RCC 7860 (cell line): ENCODE data around the gene ACAN.

Experiments used
- DNase-seq: peaks from one replicate; pipeline ENCODE4 v3.0.0-alpha.2; 2015; ENCODE audit warnings: low spot score
- FAIRE-seq: peaks from 2 replicates; lab custom pipeline; 2012; peaks lifted over from hg19 to GRCh38; lab: Jason Lieb, UNC

Gene ACAN

GRCh38 chr15:88841236-88841635 is 38.0 kb downstream of the ACAN start:
- DNase-seq: no peak
- no peak for FAIRE-seq

- DNase-seq: no peak
- FAIRE-seq: no peak
Measured at GRCh38 chr15:88842156-88842555, 38.9 kb downstream of the ACAN start.

- FAIRE-seq: no peak
Measured at GRCh38 chr15:88843334-88843733, 40.1 kb downstream of the ACAN start.

GRCh38 chr15:88844749-88845386 is 41.6 kb downstream of the ACAN start:
- no peak for FAIRE-seq
- no peak for DNase-seq

More at GRCh38 chr15:88843334-88843733, 40.1 kb downstream of the ACAN start:
- DNase-seq: no peak

- DNase-seq: no peak
- no peak for FAIRE-seq
Measured at GRCh38 chr15:88845616-88846015, 42.4 kb downstream of the ACAN start.

- FAIRE-seq (no peak), DNase-seq (no peak)
Measured at GRCh38 chr15:88847144-88847543, 43.9 kb downstream of the ACAN start.

GRCh38 chr15:88848203-88848602 is 45.0 kb downstream of the ACAN start:
- no peak for FAIRE-seq
- DNase-seq: no peak

GRCh38 chr15:88849376-88850072 is 46.3 kb downstream of the ACAN start:
- FAIRE-seq: no peak
- DNase-seq: no peak

- no peak for FAIRE-seq
Measured at GRCh38 chr15:88852476-88852875, 49.2 kb downstream of the ACAN start.

GRCh38 chr15:88858934-88859333 is 55.7 kb downstream of the ACAN start:
- FAIRE-seq (no peak), DNase-seq (no peak)

More at GRCh38 chr15:88852476-88852875, 49.2 kb downstream of the ACAN start:
- no peak for DNase-seq

GRCh38 chr15:88859550-88859949 is 56.3 kb downstream of the ACAN start:
- FAIRE-seq (no peak), DNase-seq (no peak)

GRCh38 chr15:88860212-88860611 is 57.0 kb downstream of the ACAN start:
- DNase-seq: no peak
- no peak for FAIRE-seq

- no peak for FAIRE-seq
Measured at GRCh38 chr15:88863412-88863811, 60.2 kb downstream of the ACAN start.

GRCh38 chr15:88864861-88865497 is 61.7 kb downstream of the ACAN start:
- no peak for DNase-seq
- FAIRE-seq: no peak

More at GRCh38 chr15:88863412-88863811, 60.2 kb downstream of the ACAN start:
- no peak for DNase-seq

GRCh38 chr15:88865498-88866099 is 62.4 kb downstream of the ACAN start:
- no peak for FAIRE-seq
- no peak for DNase-seq

GRCh38 chr15:88866295-88866881 is 63.2 kb downstream of the ACAN start:
- FAIRE-seq (no peak), DNase-seq (no peak)

GRCh38 chr15:88871313-88871712 is 68.1 kb downstream of the ACAN start:
- DNase-seq: no peak
- no peak for FAIRE-seq

GRCh38 chr15:88872106-88872505 is 68.9 kb downstream of the ACAN start:
- DNase-seq (no peak), FAIRE-seq (no peak)

GRCh38 chr15:88872706-88873105 is 69.5 kb downstream of the ACAN start:
- FAIRE-seq (no peak), DNase-seq (no peak)

- DNase-seq (no peak), FAIRE-seq (no peak)
Measured at GRCh38 chr15:88873786-88874185, 70.5 kb downstream of the ACAN start.

- DNase-seq (no peak), FAIRE-seq (no peak)
Measured at GRCh38 chr15:88874275-88874674, 71.0 kb downstream of the ACAN start.
